GM18499 (cell line): ENCODE measurements around the gene SMPD1.
"Not testable (repeated sequence)": the region's sequence is repeated elsewhere in the genome, so short reads cannot be mapped to it uniquely, and the experiment has no call there.

Experiments
- ATAC-seq: cut with Tn5 transposase; IDR thresholded peaks from one replicate; pipeline ENCODE4 v1.9.1; 2021; ENCODE audit warnings: moderate number of reproducible peaks; ENCODE audit not compliant: insufficient read depth, unreplicated experiment

Gene SMPD1

DNA sequence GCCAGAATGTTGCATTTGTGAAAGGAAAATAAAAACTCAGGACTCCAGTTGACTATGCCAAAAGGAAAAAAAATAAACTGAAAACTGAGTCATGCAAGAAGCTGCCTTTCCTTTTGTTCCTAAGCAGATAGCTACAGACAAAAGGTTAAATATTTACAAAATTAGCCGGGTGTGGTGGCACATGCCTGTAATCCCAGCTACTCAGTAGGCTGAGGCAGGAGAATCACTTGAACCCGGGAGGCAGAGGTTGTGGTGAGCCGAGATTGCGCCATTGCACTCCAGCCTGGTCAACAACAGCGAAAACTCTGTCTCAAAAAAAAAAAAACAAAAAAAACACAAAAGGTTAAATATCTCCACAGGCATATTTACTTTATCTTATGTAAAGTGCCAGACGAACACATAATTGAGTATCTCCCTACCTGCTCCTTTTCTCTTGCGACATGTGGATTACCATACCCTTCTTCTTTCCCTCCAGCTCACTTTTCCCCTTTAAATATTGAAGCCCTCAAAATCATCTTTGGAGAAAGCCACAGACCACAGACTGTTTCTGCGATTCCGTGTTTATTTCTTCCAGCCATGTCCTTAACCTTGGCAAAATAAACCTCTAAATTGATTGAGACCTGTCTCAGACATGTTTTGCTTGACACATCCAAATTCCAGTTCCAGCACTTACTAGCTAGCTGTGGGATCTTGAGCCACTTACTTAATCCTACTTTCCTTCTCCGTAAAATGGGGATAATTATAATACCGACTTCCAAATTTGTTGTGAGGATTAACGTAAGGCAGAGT is 2.3 kb upstream of the SMPD1 start:
- ATAC-seq: no peak

DNA sequence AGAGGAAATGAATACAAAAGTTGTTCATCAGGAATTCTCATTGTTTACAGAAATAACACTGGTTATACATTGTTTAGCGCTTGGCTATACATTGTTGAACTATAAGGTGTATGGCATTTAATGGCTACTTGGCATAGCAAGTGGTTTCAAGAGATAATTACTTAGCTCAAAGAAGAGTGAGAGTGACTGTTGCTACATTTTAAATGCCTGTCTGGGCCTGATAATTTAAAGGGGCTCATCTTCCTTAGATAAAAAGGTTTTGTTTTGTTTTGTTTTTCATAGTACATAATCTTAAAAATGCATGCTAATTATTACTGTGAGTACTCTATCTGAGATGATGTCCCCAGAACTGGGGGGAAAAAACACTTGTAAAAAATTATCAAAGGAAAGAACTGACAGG is 1.5 kb upstream of the SMPD1 start:
- ATAC-seq: no peak

DNA sequence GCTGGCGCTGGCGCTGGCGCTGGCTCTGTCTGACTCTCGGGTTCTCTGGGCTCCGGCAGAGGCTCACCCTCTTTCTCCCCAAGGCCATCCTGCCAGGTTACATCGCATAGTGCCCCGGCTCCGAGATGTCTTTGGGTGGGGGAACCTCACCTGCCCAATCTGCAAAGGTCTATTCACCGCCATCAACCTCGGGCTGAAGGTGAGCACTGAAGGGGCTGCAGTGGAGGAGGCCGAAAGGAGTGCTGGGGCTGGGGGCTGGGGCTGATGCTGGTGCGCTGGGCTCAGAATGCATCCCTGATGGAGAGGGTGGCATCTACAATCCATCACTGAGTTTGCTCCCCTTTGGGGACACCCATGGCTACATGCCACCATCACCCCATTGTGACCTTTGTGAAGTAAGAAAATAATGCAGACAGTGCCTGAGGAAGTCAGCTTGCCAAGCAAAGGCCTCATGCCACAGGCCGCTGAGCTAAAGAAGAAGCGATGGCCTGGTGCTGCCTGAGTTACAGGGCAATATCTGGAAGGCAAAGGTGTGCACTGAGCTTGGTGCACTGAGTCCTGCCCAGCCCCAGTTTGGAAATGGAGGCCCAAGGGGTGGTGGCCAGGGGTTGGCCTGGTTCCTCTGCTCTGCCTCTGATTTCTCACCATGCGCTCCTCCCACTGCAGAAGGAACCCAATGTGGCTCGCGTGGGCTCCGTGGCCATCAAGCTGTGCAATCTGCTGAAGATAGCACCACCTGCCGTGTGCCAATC is 620 bp downstream of the SMPD1 start:
- ATAC-seq: no peak

DNA sequence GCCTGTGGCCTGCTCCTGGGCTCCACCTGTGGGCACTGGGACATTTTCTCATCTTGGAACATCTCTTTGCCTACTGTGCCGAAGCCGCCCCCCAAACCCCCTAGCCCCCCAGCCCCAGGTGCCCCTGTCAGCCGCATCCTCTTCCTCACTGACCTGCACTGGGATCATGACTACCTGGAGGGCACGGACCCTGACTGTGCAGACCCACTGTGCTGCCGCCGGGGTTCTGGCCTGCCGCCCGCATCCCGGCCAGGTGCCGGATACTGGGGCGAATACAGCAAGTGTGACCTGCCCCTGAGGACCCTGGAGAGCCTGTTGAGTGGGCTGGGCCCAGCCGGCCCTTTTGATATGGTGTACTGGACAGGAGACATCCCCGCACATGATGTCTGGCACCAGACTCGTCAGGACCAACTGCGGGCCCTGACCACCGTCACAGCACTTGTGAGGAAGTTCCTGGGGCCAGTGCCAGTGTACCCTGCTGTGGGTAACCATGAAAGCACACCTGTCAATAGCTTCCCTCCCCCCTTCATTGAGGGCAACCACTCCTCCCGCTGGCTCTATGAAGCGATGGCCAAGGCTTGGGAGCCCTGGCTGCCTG is 1.4 kb downstream of the SMPD1 start:
- no peak for ATAC-seq

DNA sequence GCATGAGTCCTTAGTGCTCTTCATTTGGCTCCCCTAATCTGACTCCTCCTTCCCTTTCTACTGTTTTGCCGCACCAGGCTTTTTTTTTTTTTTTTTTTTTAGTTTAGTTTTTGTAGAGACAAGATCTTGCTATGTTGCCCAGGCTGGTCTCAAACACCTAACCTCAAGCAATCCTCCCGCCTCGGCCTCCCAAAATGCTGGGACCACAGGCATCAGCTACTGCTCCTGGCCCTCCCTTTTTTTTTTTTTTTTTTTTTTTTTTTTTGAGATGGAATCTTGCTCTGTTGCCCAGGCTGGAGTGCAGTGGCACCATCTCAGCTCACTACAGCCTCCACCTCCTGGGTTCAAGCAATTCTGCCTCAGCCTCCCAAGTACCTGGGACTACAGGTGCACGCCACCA is 2.0 kb downstream of the SMPD1 start:
- ATAC-seq: not testable (repeated sequence)

DNA sequence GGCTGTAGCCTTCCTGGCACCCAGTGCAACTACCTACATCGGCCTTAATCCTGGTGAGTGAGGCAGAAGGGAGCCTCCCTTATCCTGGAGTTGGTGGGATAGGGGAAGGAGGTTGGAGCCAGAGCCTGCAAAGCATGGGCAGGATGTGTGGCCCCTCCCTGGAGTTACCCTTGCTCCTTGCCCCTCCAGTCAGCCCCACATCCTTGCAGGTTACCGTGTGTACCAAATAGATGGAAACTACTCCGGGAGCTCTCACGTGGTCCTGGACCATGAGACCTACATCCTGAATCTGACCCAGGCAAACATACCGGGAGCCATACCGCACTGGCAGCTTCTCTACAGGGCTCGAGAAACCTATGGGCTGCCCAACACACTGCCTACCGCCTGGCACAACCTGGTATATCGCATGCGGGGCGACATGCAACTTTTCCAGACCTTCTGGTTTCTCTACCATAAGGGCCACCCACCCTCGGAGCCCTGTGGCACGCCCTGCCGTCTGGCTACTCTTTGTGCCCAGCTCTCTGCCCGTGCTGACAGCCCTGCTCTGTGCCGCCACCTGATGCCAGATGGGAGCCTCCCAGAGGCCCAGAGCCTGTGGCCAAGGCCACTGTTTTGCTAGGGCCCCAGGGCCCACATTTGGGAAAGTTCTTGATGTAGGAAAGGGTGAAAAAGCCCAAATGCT is 3.9 kb downstream of the SMPD1 start:
- ATAC-seq: no peak

DNA sequence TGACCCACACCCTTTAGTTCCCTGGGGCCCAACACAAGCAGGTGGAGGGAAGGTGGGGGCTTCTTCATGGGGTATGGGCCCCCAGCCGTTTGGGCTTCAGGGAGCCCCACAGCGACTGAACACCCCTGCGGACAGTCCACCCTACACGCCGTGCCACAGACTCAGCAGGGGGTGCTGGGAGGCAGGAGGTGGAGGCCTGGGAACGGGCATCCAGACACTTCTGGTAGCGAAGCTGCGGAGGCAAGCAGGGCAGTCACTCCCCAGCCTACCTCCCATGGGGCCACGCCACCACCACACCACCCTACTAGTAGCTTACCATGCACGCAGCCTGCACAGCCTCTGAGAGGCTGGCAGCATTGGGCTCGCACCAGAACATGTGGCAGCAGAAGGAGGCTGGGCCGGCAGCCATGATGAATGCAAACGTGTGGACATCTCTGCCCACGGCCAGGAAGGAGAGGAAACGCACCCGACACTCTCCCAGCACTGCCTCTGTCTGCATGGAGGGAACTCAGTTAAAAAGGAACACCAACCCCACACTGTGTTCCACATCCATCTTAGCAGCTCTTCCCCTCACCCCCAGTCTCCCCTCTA is 5.3 kb downstream of the SMPD1 start:
- no peak for ATAC-seq

DNA sequence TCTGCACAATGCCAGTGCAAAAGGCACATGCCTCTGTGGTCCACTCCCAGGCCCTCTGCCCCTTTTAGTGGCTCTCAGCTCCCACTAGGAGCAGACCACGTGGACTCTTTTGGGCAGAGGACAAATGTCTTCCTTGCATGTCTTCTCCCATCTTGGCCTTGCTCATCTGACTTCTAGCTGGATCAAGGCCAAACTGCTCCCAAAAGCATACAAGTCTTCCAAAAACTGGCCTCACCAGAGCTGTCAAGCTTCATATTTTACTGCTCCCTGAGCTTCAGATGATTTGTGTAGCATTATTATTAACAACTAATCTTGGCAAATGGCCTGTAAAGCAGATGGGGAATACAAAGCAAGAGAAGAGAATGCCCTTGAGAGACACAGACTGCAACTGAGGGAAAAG is 6.9 kb downstream of the SMPD1 start:
- ATAC-seq: no peak

DNA sequence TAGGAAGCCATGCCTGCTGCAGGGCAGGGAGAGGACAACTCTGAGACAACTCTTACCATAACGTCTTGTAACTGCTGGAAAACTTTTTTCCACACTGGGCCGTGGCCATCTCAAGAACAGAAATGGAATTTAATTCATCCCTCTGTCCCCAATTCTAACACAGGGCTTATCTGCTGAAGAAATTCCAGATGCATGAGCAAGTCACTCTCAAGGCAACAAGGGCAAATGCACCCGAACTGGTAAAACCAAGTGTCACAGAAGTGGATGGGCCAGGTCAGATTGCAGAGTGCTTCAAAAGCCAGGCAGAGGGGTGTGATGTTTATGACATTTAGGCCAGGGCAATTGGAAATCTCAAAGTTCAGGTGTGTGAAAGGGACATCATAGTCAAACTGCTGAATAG is 7.4 kb downstream of the SMPD1 start:
- no peak for ATAC-seq

DNA sequence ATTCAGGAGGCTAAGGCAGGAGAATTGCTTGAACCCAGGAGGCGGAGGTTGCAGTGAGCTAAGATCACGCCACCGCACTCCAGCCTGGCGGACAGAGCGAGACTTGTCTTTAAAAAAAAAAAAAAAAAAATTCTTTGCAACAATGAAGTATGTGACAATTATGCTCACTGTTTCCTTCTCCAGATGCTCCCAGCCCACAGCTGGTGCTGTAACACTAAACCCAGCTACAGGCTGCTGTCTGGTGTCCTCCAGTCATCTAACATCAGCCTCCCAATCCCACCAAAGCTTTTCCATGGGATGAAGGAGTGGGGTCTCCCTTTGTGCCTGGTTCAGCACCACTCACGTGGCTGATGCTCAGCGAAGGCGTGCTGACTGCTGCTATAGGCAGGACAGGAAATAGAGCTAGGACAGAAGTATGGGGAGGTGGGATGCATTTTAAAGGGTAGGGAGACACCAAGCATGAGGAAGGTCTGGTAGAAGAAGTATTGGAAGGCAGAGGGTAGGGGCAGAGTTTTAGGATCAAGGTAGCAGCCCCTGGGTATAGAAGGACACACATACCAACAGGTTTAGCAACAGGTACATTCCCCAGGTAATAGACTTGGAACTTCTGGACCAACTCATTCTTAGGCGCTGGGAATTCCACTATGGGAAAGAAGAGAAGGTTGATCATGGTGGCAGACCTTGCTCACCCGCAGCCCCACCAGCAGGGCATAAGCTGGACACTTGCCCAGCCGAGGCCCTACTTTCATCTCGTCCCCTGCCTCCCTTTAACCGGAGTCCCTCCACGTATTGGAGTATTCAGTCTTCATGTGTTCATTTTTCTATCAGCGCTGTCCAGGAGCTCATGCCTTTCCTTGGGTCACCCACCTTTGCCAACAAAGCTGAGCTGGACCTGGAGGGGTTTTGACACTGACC is 10.4 kb downstream of the SMPD1 start:
- ATAC-seq: no peak

DNA sequence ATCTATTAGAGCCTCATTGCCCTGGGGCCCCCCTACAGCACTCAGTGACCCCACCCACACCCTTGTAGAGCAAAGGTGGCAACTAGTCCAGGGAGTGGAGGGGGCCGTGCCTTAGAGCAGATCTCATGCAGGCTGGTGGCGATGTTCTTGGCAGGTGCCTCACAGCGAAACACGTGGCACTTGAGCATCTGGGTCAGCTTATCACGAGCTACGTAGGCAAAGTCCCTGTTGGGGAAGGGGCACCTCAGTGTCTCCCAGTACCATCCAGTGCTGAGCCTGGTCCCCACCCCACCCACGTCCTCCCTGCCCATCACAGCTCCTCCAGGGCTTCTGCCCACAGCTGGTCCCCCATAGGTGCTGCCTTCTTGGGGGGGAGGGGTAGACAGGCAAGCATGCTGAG is 11.2 kb downstream of the SMPD1 start:
- no peak for ATAC-seq

DNA sequence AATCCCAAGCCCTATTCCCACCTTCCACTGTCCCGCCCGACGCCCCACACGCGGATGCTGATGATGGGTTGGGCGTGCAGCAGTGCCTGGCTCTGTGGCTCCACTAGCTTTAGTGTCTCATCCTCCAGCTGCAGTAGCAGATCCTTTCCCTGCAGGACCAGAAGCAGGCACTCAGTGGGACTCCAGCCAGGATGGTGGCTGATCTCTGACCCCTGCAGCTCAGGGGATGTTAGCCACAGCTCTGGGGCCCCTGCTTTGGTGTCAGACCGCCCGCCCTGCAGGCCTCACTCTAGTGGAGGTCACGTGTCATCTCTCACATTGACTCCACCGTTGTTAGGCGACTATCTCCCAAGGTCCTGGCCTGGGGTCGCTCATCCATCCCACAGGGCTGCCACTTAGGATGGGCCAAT is 11.8 kb downstream of the SMPD1 start:
- ATAC-seq: no peak

DNA sequence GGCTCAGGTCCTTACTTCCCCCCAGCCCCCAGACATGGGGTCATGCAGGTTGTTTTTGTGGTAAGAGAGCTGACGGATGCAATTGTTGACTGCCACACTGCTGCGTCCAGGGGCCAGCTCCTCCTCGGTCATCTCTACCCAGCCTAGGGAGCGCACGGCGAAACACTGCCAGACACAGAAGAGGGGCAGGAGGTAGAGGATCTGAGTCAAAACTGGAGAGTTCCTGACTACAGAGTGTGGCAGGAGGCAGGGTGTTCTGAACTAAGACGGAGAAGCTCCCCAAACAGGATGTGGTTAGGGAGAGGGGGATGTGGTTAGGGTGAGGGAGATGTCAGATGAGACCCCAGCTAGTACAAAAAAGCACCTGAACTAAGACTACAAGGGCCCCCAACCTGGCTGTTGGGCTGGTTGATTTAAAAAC is 12.3 kb downstream of the SMPD1 start:
- ATAC-seq: peak; percentile 92

DNA sequence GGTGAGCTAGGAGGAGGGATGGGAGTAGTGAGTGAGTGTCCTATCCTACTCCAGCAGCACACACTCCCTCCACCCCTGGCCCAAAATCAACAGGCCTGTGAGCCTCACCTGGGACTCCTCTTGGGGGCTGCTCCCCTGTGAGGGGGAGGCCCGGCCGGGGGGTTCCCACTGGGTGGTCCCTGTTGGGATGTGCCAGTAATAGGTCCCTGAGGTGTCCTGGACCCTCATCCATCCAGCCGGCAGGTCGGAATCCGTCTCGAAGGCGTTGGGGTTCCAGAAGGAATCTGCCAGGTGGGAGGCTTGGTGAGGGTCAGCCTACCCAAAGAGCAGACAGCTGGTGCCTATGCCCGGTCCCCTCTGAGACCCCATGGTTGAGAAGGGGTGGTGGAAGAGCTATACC is 13.3 kb downstream of the SMPD1 start:
- no peak for ATAC-seq

DNA sequence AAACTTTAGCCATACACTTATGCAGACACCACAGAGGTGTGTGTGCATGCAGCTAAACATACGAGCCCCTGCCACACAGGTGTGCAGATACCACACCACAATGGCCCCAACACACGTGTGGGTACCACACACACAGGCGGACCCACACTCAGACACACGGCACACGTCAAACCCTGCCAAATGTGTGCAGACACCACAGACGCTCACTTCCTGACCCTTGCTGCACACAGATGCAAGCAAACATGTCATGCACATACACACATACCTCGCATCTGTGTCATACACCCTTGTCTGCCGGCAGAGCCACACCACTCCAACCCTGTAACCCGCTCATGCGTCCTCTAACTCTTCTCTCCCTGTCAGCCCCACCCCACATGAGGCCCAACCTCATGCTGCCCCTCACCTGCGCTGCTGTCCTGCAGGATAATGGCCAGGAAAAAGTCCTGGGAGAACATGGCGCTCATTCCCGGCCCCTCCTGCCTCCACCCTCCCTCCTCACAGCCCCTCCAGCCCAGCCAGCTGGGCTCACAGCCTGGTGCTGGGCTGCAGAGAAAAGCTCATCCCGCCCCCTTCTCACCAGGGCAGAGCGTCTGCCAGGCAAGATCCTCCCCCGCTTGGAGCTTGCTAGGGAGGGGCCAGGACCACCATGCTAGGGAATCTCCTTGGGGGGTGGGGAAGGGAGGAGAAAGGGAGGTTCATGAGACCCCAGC is 14.2 kb downstream of the SMPD1 start:
- no peak for ATAC-seq

DNA sequence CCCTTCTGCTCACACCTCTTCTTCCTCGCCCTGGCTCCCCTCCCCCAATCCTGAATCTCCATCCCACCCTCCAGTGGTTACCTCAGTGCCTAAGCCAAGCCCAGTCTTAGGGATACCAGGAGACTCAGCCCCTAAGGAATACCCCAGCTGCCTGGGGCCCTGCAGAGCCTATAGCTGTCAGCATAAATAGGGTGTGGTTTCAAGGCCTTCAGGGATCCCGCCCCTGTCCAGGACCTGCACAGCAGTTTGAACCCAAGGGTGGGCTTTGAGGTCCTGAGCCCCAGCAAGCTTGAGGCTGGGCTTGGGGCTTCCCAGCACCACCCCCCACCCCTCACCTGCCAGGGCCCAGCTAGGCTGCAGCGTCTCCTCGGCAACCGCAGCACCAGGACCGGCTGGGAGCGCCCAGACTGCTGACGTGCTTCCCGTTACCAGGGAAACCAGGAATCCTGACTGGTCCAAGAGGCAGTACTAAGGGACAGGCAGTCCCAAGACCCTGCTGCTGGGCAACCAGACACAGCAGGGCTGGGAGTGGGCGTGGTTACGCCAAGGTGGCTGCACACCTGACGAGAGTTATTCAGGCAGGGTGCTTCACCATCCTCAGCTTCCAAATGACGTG is 14.9 kb downstream of the SMPD1 start:
- no peak for ATAC-seq

DNA sequence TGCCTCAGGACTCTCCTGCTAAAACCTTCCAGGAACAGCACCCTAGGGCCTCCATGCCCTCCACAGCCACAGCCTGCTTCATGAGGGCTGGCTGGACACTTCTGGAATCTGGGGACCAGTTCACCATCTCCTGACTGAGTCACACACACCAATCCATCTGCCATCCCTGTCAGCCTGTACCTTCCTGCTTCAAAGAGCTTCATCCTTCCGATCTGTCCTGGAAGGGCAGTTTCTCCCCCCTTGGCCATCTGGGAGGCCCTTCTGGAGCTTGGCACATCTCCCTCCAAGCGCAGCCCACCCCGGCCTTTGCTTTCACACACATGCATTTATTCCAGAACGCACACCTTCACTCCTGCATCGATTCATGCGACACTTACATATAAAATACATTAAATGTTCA is 15.6 kb downstream of the SMPD1 start:
- no peak for ATAC-seq

DNA sequence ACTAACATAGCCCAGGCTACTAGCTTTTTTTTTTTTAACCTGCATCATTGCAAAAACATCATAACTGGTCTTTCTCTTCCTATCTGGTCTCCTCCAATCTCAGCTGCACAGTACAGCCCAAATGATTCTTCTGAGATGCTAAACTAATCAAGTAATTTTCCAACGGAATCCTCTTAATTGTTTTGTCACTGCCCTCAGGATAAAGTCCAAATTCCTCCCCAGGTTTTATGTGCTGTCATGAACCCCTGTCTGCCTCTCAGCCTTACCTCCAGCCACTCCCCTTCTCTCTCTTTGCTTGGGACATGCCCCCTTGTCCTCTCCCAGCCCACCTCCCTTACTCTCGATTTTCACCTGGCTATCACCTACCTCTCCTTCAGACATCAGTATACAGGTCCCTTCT is 16.1 kb downstream of the SMPD1 start:
- no peak for ATAC-seq
